ENCODE measurements around the gene TBX4.

- no peak for TF ChIP-seq CTCF (conservative IDR thresholded peaks at IDR 0.05)
- TF ChIP-seq EZH2 (IDR thresholded peaks at IDR 0.05; ENCODE audit: low read depth): no peak
Observed at GRCh38 chr17:61528171-61528570, 75.9 kb downstream of the TBX4 start.

All from PC-9 (cell line).